IPS-15b (cell line): ENCODE results near the gene GPR158.
A peak's percentile ranks its signal among the peaks of the same experiment; 100 is the strongest.

ENCODE experiments used
- H3K27me3 ChIP-seq: one replicate; pipeline ENCODE4 v1.6.1; 2013; ENCODE audit warnings: low read length; ENCODE audit not compliant: control insufficient read depth, insufficient read depth
- H3K36me3 ChIP-seq: one replicate; pipeline ENCODE4 v1.6.1; 2013; ENCODE audit warnings: low read length; ENCODE audit not compliant: control insufficient read depth, insufficient read depth
- H3K4me1 ChIP-seq: one replicate; pipeline ENCODE4 v1.6.1; 2013; ENCODE audit warnings: mild to moderate bottlenecking, low read length; ENCODE audit not compliant: control insufficient read depth, insufficient read depth
- H3K4me3 ChIP-seq: one replicate; pipeline ENCODE4 v1.5.1; 2013; ENCODE audit warnings: low read depth, low read length
- H3K9ac ChIP-seq: one replicate; pipeline ENCODE4 v1.6.1; 2013; ENCODE audit warnings: low read depth, mild to moderate bottlenecking, low read length
- H3K9me3 ChIP-seq: one replicate; pipeline ENCODE4 v1.6.1; 2013; ENCODE audit warnings: mild to moderate bottlenecking, low read length; ENCODE audit not compliant: control insufficient read depth, insufficient read depth

Gene GPR158

GRCh38 chr10:25170627-25171026 is 4.2 kb upstream of the GPR158 start:
- H3K36me3 ChIP-seq = no peaks in the 10 kb centered on the region
- no peak overlapping the region for H3K9ac ChIP-seq
- no peak overlapping the region for H3K4me3 ChIP-seq
- no peaks in the 10 kb centered on the region for H3K9me3 ChIP-seq
- peaks cover 31% of the 10 kb centered on the region for H3K27me3 ChIP-seq
- H3K4me1 ChIP-seq = no peaks in the 10 kb centered on the region

DNA sequence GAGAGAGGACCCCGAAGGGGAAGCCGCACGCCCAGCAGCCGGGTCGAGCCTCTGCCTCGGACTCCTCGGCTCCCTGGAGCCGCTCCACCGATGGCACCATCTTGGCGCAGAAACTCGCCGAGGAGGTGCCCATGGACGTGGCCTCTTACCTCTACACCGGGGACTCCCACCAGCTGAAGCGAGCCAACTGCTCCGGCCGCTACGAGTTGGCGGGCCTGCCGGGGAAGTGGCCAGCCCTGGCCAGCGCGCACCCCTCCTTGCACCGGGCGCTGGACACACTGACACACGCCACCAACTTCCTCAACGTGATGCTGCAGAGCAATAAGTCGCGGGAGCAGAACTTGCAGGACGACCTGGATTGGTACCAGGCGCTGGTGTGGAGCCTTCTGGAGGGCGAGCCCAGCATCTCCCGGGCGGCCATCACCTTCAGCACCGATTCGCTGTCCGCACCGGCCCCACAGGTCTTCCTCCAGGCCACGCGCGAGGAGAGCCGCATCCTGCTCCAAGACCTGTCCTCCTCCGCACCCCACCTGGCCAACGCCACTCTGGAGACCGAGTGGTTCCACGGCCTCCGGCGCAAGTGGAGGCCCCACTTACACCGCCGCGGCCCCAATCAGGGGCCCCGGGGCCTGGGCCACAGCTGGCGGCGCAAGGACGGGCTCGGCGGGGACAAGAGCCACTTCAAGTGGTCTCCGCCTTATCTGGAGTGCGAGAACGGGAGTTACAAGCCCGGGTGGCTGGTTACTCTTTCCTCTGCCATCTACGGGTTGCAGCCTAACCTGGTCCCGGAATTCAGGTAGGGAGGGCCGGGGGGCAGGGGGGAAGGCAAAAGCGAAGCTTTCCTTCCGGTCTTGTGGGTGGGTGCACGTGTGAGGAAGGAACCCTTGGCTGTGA is 973 bp downstream of the GPR158 start:
- Histone ChIP-seq H3K9me3 (no peaks in the 10 kb centered on the region), H3K36me3 (no peaks in the 10 kb centered on the region), H3K4me3 (peak overlapping the region; percentile 66), H3K9ac (no peak overlapping the region), H3K27me3 (peaks cover 59% of the 10 kb centered on the region), H3K4me1 (no peaks in the 10 kb centered on the region)

- Histone ChIP-seq H3K9me3 (no peaks in the 10 kb centered on the region), H3K36me3 (no peaks in the 10 kb centered on the region), H3K27me3 (peaks cover 59% of the 10 kb centered on the region), H3K4me3 (peak overlapping the region; percentile 66), H3K4me1 (no peaks in the 10 kb centered on the region), H3K9ac (no peak overlapping the region)
Measured at GRCh38 chr10:25176421-25176968, 1.7 kb downstream of the GPR158 start.

DNA sequence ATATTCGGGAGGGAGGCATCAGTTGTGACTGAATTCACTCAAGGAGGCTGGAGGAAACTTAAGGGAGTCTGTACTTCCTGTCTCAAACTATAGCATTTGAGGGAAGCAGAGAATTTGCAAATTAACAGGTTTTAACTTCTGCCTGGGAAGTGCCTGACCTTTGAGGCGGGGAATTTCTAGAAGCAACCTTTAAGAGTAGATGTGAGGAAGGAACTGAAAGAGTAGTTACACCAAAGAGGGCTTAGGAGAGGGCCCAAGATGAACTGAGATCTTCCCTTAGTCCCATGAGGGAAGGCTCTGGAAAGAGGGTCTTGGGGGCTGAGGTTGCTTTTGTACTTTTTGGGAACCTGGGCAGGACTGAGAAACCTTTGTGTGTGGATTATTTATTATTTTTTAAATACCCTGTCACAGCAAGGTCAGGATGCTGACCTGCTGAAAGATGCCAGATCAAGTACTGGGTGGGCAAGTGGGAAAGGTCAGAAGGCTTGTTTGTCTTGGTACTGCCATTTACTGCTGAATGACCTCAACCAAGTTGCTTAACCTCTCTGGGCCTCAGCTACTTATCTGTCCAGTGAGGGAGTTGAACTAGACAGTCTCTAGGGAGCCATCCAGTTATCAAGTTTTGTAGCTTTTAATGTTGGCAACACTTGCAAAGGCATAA is 2.4 kb downstream of the GPR158 start:
- peak overlapping the region; percentile 66 for H3K4me3 ChIP-seq
- no peak overlapping the region for H3K9ac ChIP-seq
- no peaks in the 10 kb centered on the region for H3K9me3 ChIP-seq
- H3K27me3 ChIP-seq = peaks cover 53% of the 10 kb centered on the region
- no peaks in the 10 kb centered on the region for H3K4me1 ChIP-seq
- no peaks in the 10 kb centered on the region for H3K36me3 ChIP-seq

DNA sequence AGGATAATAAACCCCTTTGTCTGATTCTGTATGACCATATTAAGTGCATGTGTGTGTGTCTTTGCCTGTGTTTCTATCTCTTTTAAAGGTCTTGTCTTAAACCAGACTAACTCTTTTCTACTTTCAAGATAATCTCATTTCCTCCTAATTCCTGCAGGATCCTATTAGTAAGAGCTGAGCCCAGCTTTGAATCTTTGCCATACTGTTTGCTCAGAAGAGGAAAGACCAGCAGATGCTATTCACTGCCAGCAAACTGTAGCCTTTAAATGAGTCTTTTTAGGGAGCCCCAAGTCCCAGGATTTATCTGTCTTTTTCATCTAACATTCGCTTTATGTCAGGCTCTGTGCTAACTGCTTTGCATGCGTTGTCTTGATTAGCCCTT is 2.9 kb downstream of the GPR158 start:
- Histone ChIP-seq H3K9me3 (no peaks in the 10 kb centered on the region), H3K27me3 (peaks cover 50% of the 10 kb centered on the region), H3K9ac (no peak overlapping the region), H3K36me3 (no peaks in the 10 kb centered on the region), H3K4me3 (no peak overlapping the region), H3K4me1 (no peaks in the 10 kb centered on the region)

GRCh38 chr10:25178411-25178810 is 3.6 kb downstream of the GPR158 start:
- Histone ChIP-seq H3K27me3 (peaks cover 44% of the 10 kb centered on the region), H3K9me3 (no peaks in the 10 kb centered on the region), H3K9ac (no peak overlapping the region), H3K4me1 (no peaks in the 10 kb centered on the region), H3K36me3 (no peaks in the 10 kb centered on the region), H3K4me3 (no peak overlapping the region)

DNA sequence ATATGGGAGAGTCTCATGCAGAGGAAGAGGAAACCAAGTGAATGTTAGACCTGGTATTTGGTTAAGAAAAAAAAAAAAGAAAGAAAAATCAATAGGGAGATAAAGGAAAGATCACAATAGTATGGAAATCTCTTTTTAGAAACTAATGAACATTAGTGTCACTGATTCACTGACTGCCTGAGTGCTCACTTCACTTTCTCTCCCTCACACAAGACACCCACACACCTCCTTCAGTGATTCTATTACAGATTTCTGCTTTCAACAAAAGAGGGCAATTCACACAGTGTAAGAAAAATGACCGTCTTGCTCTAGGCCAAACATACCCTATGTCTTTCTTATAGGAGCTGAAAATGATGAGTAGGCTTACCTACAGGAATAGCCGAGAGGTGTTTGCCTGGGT is 6.0 kb downstream of the GPR158 start:
- H3K4me1 ChIP-seq = no peaks in the 10 kb centered on the region
- H3K36me3 ChIP-seq = no peaks in the 10 kb centered on the region
- no peak overlapping the region for H3K4me3 ChIP-seq
- peaks cover 27% of the 10 kb centered on the region for H3K27me3 ChIP-seq
- H3K9me3 ChIP-seq = no peaks in the 10 kb centered on the region
- H3K9ac ChIP-seq = no peak overlapping the region

GRCh38 chr10:25182636-25183035 is 7.8 kb downstream of the GPR158 start:
- Histone ChIP-seq H3K4me1 (no peaks in the 10 kb centered on the region), H3K4me3 (no peak overlapping the region), H3K36me3 (no peaks in the 10 kb centered on the region), H3K9ac (no peak overlapping the region), H3K27me3 (peaks cover 8% of the 10 kb centered on the region), H3K9me3 (no peaks in the 10 kb centered on the region)

GRCh38 chr10:25191162-25191895 is 16.5 kb downstream of the GPR158 start:
- Histone ChIP-seq H3K36me3 (no peaks in the 10 kb centered on the region), H3K27me3 (no peaks in the 10 kb centered on the region), H3K9me3 (no peaks in the 10 kb centered on the region), H3K9ac (no peak overlapping the region), H3K4me1 (no peaks in the 10 kb centered on the region), H3K4me3 (no peak overlapping the region)

DNA sequence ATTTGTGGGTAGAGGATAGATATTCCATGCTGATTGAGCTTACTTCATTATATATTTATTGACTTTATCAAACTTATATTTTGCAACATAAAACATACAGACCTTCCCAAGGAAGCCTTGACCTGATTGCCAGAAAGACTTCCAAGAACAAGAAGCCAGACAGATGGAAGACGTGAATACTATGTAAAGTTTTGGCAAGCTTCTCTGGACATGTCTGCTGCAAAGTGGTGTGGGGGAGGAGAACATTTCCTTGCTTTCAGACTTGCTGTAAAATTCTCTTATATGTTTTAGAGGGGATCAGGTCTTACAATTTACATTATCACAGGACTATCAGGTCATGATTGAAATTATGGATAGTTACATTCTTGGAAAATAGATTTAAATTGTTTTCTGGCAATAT is 23.4 kb downstream of the GPR158 start:
- no peaks in the 10 kb centered on the region for H3K27me3 ChIP-seq
- H3K4me3 ChIP-seq = no peak overlapping the region
- H3K9ac ChIP-seq = no peak overlapping the region
- no peaks in the 10 kb centered on the region for H3K9me3 ChIP-seq
- no peaks in the 10 kb centered on the region for H3K36me3 ChIP-seq
- no peaks in the 10 kb centered on the region for H3K4me1 ChIP-seq

DNA sequence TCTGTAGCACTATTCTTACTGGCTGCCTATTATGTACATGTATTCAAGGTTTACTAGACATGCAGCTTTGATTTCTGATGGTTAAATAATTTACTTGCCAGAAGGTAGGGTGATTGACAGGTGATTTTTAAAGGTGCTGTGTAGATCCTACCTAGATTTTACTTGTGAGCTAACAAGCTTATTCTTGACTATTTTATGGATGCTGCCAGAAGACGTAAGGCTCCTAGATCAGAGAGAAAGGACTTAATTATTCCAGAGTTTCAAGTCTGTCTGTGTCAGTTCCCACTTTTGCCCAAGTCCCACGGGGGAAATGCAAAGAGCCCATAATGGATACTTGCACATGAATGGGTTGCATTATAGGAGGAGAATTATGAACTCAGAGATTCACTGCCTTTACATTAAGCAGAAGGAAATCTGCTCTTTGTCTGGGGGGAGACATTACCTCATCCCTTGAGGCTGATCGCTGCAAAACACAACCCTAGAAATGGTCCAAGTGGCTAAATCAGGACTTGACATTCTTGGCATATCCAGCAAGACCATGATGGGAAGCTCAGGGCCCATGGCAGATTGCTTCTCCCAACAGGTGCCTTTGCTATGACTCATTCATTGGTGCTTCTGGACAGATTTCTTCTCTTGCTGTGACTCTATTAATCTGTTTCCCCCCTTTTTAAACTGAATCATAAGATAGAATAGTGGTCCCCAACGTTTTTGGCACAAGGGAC is 32.1 kb downstream of the GPR158 start:
- H3K4me1 ChIP-seq = no peaks in the 10 kb centered on the region
- H3K9me3 ChIP-seq = no peaks in the 10 kb centered on the region
- H3K4me3 ChIP-seq = no peak overlapping the region
- no peaks in the 10 kb centered on the region for H3K27me3 ChIP-seq
- H3K36me3 ChIP-seq = no peaks in the 10 kb centered on the region
- H3K9ac ChIP-seq = no peak overlapping the region
